ENCODE results near the gene DGKH.

DGKH gene

DNA sequence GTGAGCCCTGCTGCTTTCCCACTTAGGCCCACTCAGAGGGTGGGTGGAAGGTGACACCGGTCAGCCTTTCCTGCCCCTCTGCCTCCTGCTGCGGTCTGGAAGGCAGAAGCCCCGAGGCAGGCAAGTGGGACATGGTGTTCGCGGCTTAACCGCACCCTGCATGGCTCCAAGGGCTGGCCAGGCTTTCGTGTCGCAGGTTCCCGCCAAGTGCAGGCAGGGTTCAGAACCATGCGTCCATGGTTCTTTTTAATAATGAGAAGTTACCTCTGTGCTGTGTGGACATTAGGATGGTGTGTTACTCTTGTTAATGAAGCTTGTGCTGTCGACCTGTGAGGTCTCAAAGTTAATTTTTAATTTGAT lies 986 bp downstream of the DGKH start:
- TF ChIP-seq, protein P1, sequence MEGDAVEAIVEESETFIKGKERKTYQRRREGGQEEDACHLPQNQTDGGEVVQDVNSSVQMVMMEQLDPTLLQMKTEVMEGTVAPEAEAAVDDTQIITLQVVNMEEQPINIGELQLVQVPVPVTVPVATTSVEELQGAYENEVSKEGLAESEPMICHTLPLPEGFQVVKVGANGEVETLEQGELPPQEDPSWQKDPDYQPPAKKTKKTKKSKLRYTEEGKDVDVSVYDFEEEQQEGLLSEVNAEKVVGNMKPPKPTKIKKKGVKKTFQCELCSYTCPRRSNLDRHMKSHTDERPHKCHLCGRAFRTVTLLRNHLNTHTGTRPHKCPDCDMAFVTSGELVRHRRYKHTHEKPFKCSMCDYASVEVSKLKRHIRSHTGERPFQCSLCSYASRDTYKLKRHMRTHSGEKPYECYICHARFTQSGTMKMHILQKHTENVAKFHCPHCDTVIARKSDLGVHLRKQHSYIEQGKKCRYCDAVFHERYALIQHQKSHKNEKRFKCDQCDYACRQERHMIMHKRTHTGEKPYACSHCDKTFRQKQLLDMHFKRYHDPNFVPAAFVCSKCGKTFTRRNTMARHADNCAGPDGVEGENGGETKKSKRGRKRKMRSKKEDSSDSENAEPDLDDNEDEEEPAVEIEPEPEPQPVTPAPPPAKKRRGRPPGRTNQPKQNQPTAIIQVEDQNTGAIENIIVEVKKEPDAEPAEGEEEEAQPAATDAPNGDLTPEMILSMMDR (IDR thresholded peaks at IDR 0.05; ENCODE audit: low read depth, low read length) = no peak

DNA sequence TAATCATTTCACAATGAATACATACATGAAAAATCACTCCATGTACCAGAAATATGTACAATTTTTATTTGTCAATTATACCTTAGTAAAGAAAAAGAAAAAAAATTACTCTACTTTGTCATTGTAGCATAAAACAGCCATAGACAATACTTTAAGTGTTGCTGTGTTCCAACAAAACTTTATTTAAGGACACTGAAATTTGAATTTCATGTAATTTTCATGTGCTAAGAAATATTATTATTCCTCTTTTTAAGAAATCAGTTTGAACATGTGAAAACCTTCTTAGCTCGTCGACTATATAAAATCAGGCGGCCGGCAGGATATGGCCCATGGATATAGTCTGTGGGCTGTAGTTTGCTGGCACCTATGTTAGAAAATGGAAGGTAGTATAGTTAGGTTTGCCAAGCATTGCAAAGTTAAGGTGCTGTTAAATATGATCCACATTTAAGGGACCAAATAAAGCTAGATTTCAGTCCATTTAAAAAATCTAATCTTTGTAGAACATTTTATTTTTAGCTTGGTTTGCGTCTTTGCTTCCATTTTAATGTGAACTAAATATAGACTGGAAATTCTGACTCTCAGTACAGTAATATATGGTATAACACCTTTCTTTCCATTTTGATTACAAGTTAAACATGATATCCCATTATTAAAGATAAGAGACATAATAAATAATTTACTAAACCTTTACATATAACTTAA lies 6.5 kb downstream of the DGKH start:
- H3K4me3 ChIP-seq (ENCODE audit: low read depth, low read length) = no peak overlapping the region
- TF ChIP-seq, protein P1 (IDR thresholded peaks at IDR 0.05; ENCODE audit: low read depth, low read length) = no peak

More for the DNA sequence above, 986 bp downstream of the DGKH start:
- peak overlapping the region; percentile 69 for H3K4me3 ChIP-seq (ENCODE audit: low read depth, low read length)

DNA sequence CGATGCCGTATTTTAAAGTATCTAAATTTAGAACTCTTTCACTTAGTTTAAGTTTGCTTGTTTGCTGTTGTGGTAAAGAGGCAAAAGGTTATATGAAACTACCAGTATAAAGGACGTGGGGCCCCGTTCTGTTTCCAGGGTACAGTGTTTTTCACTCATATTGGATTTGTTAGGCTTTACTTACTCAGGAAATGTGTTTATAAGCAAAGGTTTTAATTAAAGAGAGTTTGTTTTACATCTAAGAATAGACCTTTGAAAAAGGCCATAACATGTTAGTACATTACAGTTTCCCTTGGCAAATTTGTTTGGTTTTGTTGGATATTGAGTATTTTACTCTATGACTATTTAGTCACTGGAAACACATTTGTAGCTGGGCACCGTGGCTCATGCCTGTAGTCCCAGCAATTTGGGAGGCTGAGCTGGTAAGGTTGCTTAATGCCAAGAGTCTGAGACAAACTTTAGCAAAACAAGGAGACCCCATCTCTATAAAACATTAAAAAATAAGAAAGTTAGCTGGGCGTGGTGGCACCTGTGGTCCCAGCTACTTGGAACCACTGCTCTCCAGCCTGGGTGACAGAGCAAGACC lies 7.1 kb downstream of the DGKH start:
- TF ChIP-seq, protein P1 (IDR thresholded peaks at IDR 0.05; ENCODE audit: low read depth, low read length) = no peak
- no peak overlapping the region for H3K4me3 ChIP-seq (ENCODE audit: low read depth, low read length)

DNA sequence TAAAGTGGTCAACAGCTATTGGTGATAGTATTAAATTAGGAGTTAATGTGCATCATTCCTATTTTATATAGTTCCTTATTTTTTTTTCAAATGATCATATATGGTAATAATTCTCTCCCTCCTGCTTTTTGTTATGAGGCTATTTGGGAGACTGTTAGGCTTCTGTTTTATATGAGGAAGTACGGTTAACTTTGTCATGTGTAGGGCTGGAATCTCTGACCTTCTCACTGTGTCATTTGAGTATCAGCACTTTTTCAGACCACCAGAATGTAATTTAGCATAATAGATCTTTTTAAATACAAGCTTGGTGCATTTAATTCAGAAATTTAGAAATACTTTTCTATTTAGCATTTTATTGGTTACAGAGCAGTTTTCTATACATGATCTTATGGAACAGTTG lies 7.7 kb downstream of the DGKH start:
- TF ChIP-seq, protein P1 (IDR thresholded peaks at IDR 0.05; ENCODE audit: low read depth, low read length) = no peak
- no peak overlapping the region for H3K4me3 ChIP-seq (ENCODE audit: low read depth, low read length)

DNA sequence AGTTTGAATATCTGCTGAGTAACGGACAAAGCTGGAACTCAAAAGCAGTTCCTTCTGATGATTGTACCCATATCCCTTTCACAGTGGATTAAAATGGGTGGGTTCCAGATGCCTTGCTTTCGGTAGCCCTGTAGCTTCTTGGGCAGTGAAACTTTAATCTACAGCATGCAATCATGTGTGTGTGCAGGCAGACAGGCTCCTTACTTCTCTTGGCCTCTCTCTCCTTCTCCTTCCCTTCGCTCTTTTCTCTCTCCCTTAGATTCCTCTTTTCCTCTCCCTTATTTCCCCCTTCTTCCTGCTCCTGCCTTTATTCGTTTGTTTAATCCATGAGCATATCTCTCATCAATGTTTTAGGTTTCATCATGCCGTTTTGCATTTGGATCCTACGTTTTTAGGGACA lies 8.1 kb downstream of the DGKH start:
- no peak overlapping the region for H3K4me3 ChIP-seq (ENCODE audit: low read depth, low read length)
- TF ChIP-seq, protein P1 (IDR thresholded peaks at IDR 0.05; ENCODE audit: low read depth, low read length) = no peak

DNA sequence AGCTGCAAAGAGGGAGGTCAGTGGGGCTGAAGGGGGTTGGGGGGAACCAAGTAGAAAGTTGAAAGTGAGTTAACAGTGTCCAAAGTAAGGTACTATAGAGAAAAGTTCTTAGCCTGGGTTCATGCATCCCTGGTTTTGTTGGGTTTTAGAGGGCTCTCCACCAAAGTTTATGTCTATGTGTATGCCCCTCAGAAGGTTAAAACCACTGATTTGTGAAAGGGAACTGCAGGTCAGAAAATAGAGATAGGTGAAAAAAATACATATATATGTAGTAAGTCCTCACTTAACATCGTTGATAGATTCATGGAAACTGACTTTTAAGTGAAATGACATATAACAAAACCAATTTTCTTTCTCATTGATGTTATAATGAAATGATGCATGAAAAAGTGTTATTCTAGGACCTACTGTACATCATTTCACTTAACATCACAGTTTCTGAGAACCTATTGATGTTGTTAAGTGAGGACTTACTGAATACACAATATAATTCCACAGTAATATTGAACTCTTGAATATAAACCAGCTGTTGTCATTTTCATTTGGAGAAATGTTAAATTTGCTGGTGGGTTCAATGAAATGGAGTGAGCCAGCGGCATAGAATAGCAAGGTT lies 9.6 kb downstream of the DGKH start:
- TF ChIP-seq, protein P1 (IDR thresholded peaks at IDR 0.05; ENCODE audit: low read depth, low read length) = no peak
- H3K4me3 ChIP-seq (ENCODE audit: low read depth, low read length) = no peak overlapping the region

DNA sequence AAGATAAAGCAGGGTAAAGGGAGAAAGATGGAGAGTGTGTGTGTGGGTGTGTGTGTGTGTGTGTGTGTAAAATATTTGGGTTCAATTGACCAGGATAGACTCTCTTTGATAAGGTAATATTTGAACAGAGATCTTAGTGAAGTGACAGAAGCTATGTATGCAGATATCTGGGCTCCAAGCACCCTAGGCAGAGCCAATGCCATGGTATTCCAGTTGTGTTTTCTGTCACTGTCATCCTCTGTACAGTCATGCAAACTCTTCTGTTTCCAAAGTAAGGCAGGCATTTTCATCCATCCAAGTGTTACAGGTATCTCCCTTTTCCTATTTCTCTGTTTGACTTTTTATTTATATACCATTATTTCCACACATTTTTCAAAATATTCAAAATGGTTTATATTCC lies 13.5 kb downstream of the DGKH start:
- TF ChIP-seq, protein P1 (IDR thresholded peaks at IDR 0.05; ENCODE audit: low read depth, low read length) = no peak
- H3K4me3 ChIP-seq (ENCODE audit: low read depth, low read length) = no peak overlapping the region
